ENCODE results near the gene WSCD1.

- TF ChIP-seq CTCF (IDR thresholded peaks at IDR 0.05) (no peak), POLR2A (IDR thresholded peaks at IDR 0.05) (no peak), POLR2AphosphoS5 (IDR thresholded peaks at IDR 0.05) (no peak)
These were observed 29.3 kb downstream of the WSCD1 start for GRCh38 chr17:6099492-6099891.
